ENCODE results near the gene AMBN. TPM values are rescaled to one million over a fixed set of nuclear protein-coding genes. Genes with fewer than 3 reads are reported as not detected.

AMBN gene
- total RNA-seq, 1 donor from 2014 or later: not detected

- Histone ChIP-seq H3K4me3 (ENCODE audit: low read depth, low read length) (no peak overlapping the region), H3K27me3 (ENCODE audit: control insufficient read depth, insufficient read depth, low read length) (no peaks in the 10 kb centered on the region)
- DNase-seq (ENCODE audit: low read depth): no peak
Observed at GRCh38 chr4:70613306-70614183, 21.5 kb downstream of the AMBN start.

DNA sequence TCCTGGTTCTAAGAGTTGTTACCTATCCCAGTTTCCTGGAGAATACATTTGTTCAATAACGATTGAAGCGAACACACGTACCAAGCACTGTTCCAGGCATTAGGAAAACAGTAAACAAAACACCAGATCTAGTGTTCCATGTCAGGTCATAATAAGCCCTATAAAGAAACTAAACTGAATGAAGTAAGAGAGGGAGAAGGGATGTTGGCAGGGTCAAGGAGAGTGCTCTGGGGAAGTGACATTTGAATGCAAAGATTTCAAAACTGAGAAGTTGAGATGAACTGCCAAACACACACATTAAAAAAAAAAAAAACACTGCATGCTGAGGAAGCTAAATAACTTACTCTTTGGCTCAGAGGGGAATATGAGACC lies 22.1 kb downstream of the AMBN start:
- no peak for DNase-seq (ENCODE audit: low read depth)
- Histone ChIP-seq H3K27me3 (ENCODE audit: control insufficient read depth, insufficient read depth, low read length) (no peaks in the 10 kb centered on the region), H3K36me3 (ENCODE audit: control insufficient read depth, insufficient read depth, low read length) (no peaks in the 10 kb centered on the region), H3K4me3 (ENCODE audit: low read depth, low read length) (no peak overlapping the region)
- TF ChIP-seq, protein P1, sequence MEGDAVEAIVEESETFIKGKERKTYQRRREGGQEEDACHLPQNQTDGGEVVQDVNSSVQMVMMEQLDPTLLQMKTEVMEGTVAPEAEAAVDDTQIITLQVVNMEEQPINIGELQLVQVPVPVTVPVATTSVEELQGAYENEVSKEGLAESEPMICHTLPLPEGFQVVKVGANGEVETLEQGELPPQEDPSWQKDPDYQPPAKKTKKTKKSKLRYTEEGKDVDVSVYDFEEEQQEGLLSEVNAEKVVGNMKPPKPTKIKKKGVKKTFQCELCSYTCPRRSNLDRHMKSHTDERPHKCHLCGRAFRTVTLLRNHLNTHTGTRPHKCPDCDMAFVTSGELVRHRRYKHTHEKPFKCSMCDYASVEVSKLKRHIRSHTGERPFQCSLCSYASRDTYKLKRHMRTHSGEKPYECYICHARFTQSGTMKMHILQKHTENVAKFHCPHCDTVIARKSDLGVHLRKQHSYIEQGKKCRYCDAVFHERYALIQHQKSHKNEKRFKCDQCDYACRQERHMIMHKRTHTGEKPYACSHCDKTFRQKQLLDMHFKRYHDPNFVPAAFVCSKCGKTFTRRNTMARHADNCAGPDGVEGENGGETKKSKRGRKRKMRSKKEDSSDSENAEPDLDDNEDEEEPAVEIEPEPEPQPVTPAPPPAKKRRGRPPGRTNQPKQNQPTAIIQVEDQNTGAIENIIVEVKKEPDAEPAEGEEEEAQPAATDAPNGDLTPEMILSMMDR (IDR thresholded peaks at IDR 0.05; ENCODE audit: insufficient read depth, low read length, poor library complexity, severe bottlenecking): no peak

More at GRCh38 chr4:70613306-70614183, 21.5 kb downstream of the AMBN start:
- no peaks in the 10 kb centered on the region for H3K36me3 ChIP-seq (ENCODE audit: control insufficient read depth, insufficient read depth, low read length)
- TF ChIP-seq, protein P1 (IDR thresholded peaks at IDR 0.05; ENCODE audit: insufficient read depth, low read length, poor library complexity, severe bottlenecking): no peak

GRCh38 chr4:70619288-70619687 lies 27.2 kb downstream of the AMBN start:
- Histone ChIP-seq H3K4me3 (ENCODE audit: low read depth, low read length) (no peak overlapping the region), H3K27me3 (ENCODE audit: control insufficient read depth, insufficient read depth, low read length) (no peaks in the 10 kb centered on the region), H3K36me3 (ENCODE audit: control insufficient read depth, insufficient read depth, low read length) (no peaks in the 10 kb centered on the region)
- DNase-seq (ENCODE audit: low read depth): no peak
- TF ChIP-seq, protein P1 (IDR thresholded peaks at IDR 0.05; ENCODE audit: insufficient read depth, low read length, poor library complexity, severe bottlenecking): no peak

- TF ChIP-seq, protein P1 (IDR thresholded peaks at IDR 0.05; ENCODE audit: insufficient read depth, low read length, poor library complexity, severe bottlenecking): no peak
- Histone ChIP-seq H3K4me3 (ENCODE audit: low read depth, low read length) (no peak overlapping the region), H3K27me3 (ENCODE audit: control insufficient read depth, insufficient read depth, low read length) (no peaks in the 10 kb centered on the region), H3K36me3 (ENCODE audit: control insufficient read depth, insufficient read depth, low read length) (no peaks in the 10 kb centered on the region)
- no peak for DNase-seq (ENCODE audit: low read depth)
Observed at GRCh38 chr4:70619778-70620177, 27.7 kb downstream of the AMBN start.

DNA sequence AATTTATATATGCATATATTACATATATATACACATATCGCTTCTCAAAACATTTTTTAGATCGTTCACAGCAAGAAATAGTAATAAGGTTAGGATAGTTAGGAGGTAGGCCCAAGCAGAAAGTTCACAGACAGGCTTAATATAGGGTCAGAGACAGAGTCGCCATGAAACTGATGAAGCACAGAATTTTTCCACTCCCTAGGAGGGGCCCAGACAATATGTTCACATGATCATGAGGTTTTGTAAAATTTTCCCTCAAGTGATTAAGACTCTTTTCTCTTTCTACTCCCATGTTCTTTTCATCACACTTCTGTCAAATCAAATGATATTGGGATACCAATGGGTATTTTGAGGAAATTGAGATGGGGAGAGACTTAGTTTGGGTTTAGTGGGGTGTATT lies 31.3 kb downstream of the AMBN start:
- no peaks in the 10 kb centered on the region for H3K27me3 ChIP-seq (ENCODE audit: control insufficient read depth, insufficient read depth, low read length)
- no peak for DNase-seq (ENCODE audit: low read depth)
- H3K36me3 ChIP-seq (ENCODE audit: control insufficient read depth, insufficient read depth, low read length): no peaks in the 10 kb centered on the region
- no peak overlapping the region for H3K4me3 ChIP-seq (ENCODE audit: low read depth, low read length)
- TF ChIP-seq, protein P1 (IDR thresholded peaks at IDR 0.05; ENCODE audit: insufficient read depth, low read length, poor library complexity, severe bottlenecking): no peak

Data from kidney epithelial cell (primary cell).